GM19324 (cell line): ENCODE measurements around the gene ALG8.
"Not testable (repeated sequence)": the region's sequence is repeated elsewhere in the genome, so short reads cannot be mapped to it uniquely, and the experiment has no call there.

Source experiments
- ATAC-seq: cut with Tn5 transposase; IDR thresholded peaks from one replicate; pipeline ENCODE4 v1.9.1; 2021; ENCODE audit warnings: mild to moderate bottlenecking, moderate library complexity; ENCODE audit not compliant: unreplicated experiment, low FRiP score

Gene ALG8

DNA sequence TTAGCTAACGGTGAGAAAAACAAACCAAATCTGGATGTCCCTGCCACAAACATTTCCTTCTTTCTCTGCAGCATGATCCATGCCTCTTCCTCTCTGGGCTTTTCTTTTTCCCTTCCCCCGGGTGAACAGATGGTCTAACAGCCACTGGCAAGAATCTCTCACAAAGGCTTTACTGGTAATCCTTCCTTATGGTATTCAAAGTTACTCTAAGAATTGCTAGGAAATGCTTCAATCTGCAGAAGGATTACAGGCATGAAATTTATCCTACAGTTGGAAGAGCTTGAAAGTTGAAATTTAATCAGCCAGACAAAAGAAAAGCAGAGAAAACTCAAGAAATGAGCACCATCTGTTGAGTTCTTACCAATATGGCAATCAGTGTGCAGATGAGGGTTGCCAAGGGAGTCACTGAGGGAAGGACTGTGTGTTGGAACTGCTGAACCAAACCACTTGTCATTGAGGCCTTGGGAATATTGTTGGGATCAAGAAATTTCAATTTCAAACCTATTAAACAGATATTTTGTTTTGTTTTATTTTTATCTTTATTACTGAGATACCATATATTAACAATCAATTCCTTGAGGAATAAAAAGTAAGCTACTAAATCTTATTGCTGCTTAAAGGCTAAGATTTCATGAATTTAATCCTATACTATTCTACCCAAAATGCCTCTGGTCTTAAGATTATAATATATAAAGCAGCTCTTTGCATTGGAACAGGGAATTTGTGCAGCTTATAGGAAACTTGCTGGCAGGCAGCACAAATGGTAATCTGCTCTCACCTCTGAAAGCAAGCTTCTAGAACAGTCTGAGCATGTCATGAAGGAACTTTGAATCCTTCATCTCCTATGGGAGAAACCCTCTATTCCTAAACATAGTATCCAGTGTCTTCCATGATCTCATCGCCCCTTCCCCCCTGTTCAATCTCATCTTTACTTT lies 30.1 kb downstream of the ALG8 start:
- ATAC-seq: no peak

DNA sequence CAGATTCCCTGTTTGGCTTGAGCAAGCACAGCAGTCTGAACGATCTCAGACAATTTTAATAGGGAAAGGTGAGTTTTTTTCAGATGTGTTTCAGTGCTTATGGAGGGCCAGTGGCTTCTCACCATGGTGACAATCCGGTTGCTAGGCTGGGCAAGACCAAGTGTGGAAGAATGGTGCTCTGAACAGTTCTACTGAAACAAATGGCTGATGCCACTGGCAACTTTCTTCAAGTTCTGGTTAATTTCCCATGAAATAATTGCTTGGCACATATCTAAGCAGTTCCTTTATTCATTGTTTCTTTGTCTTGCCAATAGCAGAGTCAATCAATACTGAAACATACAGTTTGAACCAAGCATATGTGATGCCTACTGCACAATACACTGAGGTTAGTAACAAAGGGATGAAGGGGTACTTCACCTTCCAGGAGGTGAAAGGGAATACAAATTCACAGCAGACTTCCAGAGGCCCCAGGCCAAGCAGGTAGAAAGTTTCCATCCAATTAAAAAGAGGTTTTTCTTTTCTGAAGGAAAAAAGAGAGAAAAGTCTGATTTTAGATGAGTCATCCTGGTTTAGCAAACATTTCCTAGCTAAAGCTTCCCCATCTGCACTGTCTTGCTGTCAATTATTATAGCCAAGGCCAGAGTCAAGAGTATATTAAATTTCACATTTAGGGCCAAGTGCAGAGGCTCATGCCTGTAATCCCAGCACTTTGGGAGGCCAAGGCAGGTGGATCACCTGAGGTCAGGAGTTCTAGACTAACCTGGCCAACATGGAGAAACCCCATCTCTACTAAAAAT lies 38.6 kb downstream of the ALG8 start:
- ATAC-seq: no peak

DNA sequence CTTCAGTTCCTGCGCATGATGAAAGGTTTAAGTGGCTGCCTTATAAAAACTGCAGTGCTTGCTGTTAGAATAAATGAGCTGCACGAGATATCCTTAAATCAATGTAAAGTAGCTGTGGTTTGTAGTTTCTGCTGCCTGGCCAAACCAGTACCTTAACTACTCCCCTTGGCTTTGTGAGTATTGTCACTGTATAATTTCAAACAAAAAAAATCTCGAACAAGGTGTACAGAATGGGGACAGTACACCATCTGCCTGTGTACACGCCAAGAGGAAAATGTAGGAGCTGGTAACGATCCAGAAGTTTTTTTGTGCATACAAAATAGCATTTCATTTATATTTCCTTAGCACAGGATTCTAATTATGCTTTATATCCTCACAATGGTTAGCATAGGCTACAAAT lies 39.2 kb downstream of the ALG8 start:
- no peak for ATAC-seq

DNA sequence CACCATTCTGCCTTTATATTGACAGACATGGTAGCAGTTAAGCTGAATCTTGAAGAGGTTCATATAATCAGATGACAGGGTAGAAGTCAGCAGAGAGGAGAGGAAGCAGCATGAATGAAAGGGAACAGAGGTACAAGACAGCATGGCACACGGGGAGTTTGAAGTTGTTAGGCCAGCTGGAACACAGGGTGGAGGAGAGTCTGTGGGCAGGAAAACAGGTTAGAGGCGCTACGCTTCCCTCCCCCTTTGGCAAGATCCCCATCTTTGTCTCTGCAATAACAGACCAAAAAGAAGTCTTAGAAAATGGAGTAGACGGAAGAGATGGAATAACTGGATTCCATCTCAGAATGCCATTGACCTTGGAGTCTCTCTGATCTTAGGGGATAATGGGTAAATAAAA lies 39.8 kb downstream of the ALG8 start:
- ATAC-seq: no peak

DNA sequence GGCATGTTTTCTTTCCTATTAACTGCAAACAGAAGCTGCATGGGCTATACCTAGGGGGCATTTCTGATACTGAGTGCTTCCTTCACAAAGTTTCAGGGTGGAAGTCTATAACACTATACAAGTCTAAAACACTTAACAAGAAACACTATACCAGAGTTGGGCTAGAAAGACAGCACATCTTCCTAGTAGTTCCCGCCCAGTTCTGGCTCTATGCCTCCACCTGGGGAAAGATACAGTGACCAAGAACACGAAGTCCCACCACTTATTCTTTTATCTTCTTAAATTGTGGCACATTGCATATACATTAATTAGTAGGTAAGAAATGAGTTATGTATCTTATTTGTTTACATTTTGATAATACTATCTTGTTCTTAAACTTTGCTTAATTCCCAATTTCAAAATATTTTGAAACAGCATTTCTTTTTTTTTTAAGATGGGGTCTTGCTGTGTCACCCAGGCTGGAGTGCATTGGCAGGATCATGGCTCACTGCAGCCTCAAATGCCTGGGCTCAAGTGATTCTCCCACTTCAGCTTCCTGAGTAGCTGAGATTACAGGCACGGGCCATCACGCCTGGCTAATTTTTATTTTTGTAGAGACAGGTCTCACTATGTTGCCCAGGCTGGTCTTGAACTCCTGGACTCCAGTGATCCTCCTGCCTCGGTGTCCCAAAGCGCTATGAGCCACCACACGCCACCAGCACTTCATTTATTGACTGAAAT lies 41.6 kb downstream of the ALG8 start:
- ATAC-seq: no peak

DNA sequence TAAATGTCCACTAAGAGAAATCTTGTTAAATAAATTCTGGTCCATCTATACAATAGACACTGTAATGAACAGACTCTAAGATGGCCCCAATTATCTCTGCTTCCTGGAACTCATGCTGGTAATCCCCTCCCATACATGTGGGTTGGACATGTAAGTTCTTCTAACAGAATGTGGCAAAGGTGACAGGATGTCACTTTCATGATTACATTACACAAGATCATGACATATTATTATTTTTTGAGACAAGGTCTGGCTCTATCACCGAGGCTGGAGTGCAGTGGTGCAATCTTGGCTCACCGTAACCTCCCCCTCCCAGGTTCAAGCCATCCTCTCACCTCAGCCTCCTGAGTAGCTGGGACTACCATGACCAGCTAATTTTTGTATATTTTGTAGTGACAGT lies 45.2 kb downstream of the ALG8 start:
- ATAC-seq: no peak

DNA sequence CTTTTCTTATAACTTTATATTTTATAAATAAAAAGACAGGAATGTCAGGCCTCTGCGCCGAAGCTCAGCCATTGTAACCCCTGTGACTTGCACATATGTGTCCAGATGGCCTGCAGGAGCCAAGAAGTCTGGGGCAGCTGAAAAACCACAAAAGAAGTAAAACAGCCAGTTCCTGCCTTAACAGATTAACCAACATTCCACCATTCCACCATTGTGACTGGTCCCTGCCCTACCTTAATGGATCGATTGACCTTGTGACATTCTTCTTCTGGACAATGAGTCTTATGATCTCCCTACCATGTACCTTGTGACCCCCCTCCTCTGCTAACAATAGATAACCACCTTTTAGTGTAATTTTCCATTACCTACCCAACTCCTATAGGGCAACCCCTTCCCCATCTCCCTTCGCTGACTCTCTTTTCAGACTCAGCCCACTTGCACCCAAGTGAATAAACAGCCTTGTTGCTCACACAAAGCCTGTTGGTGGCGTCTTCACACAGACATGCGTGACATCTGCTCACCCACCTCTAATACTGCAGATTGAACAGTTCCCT lies 52.8 kb downstream of the ALG8 start:
- not testable (repeated sequence) for ATAC-seq

DNA sequence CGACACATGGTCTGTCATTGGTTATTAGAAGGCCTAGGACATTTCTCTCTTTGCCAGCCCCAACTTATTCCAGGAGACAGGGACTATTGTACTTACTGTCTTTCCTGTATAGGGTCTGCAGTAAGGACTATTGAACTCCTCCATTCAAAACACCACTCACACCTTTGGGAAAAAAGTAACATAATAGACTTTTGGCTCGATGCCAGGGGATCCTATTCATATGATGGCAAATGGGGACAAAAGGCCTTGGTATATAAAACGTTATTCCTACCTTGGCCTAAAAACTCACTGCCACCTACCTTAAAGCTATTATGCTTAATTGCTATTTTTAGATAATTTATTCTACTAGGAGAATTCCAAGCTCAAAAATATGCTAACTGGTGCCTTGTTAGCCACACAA lies 53.5 kb downstream of the ALG8 start:
- no peak for ATAC-seq

DNA sequence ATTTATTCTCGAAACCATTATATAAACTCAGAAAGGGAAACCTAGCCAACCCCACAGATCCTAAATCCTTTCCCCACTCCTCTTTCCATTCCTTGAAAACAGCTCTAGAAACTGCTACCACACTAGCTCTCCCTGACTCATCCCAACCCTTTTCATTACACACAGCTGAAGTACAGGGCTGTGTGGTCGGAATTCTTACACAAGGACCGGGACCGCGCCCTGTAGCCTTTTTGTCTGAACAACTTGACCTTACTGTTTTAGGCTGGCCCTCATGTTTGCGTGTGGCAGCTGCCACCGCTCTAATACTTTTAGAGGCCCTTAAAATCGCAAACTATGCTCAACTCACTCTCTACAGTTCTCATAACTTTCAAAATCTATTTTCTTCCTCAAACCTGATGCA lies 54.9 kb downstream of the ALG8 start:
- not testable (repeated sequence) for ATAC-seq

DNA sequence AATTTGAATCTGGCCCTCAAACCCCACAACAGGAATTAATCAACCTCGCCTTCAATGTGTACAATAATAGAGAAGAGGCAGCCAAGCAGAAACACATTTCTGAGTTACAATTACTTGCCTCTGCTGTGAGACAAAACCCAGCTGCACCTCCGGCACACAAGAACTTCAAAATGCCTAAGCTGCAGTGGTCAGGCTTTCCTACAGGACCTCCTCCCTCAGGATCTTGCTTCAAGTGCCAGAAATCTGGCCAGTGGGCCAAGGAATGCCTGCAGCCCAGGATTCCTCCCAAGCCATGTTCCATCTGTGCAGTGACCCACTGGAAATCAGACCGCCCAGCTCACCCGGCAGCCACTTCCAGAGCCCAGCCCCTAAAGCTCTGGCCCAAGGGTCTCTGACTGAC lies 56.4 kb downstream of the ALG8 start:
- ATAC-seq: no peak

DNA sequence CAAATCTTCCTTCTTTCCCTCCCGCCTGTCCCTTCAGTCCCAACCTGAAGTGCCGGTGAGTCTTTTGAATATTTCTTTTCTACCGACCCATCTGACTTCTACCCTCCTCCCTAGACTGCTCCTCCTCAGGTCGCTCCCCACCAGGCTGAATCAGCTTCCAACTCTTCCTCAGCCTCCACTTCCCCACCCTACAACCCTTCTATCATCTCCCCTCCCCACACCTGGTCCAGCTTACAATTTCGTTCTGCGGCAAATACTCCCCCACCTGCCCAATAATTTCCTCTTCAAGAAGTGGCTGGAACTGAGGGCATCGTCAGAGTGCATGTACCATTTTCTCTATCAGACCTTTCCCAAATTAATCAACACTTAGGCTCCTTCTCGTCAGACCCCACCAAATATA lies 57.3 kb downstream of the ALG8 start:
- no peak for ATAC-seq

DNA sequence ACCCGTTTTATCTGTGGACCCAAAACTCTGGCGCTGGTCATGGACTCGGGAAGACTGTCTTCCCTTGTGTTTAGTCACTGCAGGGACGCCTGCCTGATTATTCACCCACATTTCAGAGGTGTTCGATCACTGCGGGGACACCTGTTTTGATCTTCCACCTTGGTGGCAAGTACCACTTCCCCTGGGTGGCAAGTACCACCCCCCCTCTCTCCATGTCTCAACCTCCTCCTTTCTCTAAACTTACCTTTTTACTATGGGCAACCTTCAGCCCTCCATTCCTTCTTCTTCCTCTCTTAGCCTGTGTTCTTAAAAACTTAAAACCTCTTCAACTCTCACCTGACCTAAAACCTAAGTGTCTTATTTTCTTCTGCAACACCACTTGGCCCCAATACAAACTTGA lies 57.8 kb downstream of the ALG8 start:
- ATAC-seq: no peak

DNA sequence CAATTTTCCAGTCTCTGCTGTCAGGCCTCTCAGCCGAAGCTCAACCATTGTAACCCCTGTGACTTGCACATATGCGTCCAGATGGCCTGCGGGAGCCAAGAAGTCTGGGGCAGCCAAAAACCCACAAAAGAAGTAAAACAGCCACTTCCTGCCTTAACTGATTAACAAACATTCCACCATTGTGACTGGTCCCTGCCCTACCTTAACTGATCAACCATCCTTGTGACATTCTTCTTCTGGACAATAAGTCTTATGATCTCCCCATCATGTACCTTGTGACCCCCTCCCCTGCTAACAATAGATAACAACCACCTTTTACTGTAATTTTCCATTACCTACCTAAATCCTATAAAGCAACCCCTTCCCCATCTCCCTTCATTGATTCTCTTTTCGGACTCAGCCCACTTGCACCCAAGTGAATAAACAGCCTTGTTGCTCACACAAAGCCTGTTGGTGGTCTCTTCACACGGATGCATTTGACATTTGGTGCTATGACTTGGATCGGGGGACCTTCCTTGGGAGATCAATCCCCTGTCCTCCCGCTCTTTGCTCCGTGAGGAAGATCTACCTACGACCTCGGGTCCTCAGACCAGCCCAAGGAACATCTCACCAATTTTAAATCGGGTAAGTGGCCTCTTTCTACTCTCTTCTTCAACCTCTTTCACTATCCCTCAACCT lies 58.5 kb downstream of the ALG8 start:
- no peak for ATAC-seq

DNA sequence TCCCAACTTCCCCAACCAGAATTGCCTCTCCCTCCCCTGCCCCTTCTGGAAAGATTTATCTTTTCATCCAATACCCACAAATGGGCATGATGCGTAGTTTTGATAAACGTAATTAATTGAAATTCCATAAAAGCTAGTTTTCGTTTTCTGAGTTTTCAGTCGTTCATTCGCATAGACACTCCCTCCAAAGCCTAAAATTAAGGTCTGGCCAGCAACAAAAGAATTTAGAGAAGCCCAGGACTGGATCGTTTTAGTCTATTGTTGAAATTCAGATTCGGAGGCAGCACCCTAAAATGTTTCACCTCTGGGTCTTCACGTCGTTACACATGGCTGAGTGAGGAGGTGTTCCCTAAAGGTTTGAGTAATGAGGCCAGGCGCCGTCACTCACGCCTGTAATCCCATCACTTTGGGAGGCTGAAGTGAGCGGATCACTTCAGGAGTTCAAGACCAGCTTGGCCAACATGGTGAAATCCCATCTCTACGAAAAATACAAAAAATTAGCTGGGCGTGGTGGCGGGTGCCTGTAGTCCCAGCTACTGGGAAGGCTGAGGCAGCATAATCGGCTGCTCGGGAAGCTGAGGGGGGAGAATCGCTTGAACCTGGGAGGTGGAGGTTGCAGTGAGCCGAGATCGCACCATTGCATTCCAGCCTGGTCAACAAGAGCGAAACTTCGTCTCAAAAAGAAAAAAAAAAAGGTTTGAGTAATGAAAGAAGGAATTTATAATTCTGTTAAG lies 59.2 kb downstream of the ALG8 start:
- ATAC-seq: no peak

DNA sequence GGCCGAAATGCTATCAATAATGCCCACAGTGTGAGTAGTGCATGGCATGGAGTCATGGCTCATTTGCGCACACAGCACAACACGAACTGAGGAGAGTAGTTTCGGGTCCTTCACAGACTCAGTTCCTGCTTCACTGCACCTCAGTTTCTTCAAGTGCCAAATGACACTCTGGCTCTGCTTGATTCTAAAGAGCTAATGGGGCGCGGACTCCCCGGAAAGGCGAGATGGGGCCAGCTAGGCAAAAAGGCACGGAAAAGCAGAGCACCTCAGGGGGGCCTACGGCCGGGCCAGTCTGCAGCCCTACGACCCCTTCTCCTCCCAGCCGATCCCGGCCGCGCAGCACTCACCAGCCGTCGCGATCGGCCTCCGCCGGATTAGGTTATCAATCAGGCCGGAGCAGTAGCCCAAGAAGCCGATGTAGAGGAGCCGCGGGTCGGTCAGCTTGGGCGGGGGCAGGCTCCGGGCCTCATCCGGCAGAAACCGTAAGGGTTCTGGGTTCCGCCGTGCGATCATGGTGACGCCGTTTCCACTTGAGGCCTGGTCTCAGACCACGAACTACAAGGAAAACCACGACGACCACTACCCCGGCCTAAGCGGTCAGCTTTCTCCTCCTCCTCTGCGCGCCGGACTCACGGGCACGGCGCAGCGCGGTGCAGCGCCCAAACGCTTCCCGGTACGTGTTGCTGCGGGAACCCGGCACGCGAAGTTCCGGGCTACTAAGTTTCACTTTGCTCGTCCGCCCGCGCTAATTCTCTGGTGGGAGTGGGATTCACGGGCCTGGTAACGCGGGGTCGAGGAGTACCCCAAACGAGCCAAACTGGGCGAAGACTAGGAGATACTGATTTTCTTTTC lies 60.0 kb downstream of the ALG8 start, which contains the start of gene NDUFC2:
Gene NDUFC2 (minus strand): TSS at position 631 of the 852 bp plus-strand sequence. CDS start 118 bp downstream, at position 513.
- peak; percentile 74 for ATAC-seq

DNA sequence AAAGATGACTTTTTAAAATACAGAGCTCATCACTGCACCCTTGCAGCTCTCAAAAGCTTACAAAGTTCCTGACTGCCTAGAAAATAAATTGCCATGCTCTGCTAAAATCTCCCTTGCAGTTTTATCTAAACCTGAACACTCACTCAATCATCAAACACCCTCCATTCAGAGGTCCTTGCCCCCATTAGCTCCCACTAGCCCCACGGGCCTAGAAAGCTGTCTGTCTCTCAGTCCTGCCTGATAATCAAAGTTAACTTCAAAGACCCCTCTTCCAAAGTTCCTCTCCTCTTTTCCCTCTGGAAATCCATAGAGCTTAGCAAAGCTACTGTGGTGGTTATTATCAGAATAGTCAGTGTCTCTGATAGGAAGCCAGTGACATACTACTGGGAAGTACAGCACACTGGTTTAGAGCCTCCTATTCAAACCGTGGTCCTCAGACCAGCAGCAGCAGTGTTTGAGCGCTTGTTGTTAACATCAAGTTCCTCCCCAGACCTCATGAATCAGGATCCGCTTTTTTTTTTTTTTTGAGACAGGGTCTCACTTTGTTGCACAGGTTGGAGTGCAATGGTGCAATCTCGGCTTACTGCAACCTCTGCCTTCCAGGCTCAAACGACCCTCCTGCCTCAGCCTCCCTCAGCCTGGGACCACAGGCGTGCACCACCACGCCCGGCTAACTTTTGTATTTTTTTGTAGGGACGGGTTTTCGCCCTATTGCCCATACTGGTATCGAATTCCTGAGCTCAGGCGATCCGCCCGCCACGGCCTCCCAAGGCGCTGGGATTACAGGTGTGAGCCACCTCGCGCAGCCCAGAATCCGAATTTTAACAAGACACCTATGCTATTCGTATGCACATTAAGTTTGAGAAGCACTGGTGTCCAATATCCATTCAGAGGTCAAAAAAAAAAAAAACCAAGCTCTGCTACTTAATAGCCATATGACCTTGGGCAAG lies 60.9 kb downstream of the ALG8 start:
- ATAC-seq: no peak

DNA sequence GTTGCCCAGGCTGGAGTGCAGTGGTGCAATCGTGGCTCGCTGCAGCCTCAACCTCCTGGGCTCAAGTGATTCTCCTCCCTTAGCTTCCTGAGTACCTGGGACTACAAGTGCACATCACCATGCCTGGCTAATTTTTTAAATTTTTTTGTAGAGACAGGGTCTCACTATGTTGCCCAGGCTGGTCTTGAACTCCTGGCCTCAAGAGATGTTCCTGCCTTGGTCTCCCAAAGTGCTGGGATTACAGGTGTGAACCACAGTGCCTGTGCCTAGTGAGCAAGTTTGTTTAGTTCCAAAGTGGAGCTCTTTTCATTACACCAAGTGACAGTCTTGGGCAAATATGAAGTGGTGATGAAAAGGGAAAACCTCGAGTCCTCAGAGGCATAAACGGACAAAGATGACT lies 61.8 kb downstream of the ALG8 start:
- not testable (repeated sequence) for ATAC-seq
